Measurements from ENCODE around the gene RIC8A.

GRCh38 chr11:201966-202365 is 5.5 kb upstream of the RIC8A start:
- TF ChIP-seq, protein P1, sequence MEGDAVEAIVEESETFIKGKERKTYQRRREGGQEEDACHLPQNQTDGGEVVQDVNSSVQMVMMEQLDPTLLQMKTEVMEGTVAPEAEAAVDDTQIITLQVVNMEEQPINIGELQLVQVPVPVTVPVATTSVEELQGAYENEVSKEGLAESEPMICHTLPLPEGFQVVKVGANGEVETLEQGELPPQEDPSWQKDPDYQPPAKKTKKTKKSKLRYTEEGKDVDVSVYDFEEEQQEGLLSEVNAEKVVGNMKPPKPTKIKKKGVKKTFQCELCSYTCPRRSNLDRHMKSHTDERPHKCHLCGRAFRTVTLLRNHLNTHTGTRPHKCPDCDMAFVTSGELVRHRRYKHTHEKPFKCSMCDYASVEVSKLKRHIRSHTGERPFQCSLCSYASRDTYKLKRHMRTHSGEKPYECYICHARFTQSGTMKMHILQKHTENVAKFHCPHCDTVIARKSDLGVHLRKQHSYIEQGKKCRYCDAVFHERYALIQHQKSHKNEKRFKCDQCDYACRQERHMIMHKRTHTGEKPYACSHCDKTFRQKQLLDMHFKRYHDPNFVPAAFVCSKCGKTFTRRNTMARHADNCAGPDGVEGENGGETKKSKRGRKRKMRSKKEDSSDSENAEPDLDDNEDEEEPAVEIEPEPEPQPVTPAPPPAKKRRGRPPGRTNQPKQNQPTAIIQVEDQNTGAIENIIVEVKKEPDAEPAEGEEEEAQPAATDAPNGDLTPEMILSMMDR (IDR thresholded peaks at IDR 0.05): no peak
- no peak for TF ChIP-seq POLR2A (IDR thresholded peaks at IDR 0.05)
